Lower lobe of right lung (tissue), 2 donors: ENCODE results near the gene LRRC55. TPM values are rescaled to one million over a fixed set of nuclear protein-coding genes. Genes with fewer than 3 reads are reported as not detected.

Experiments used
- ATAC-seq, 2 donors: fragments of 200-7000 bp; cut with Tn5 transposase; one replicate each; pipeline ENCODE4 v1.9.1; 2020 to 2022; ENCODE audit warnings: mild to moderate bottlenecking in 2 of 2, moderate library complexity in 2 of 2
- DNase-seq: peaks from one replicate; pipeline ENCODE4 v3.0.0-alpha.2; 2020
- H3K27ac ChIP-seq: fragments of 200-600 bp; one replicate; pipeline ENCODE4 v1.8.0; 2022
- H3K27me3 ChIP-seq: fragments of 200-600 bp; one replicate; pipeline ENCODE4 v1.8.0; 2022; ENCODE audit warnings: low read depth
- H3K36me3 ChIP-seq: fragments of 200-600 bp; one replicate; pipeline ENCODE4 v1.8.0; 2022; ENCODE audit warnings: mild to moderate bottlenecking
- H3K4me1 ChIP-seq: fragments of 200-600 bp; one replicate; pipeline ENCODE4 v1.8.0; 2022
- H3K4me3 ChIP-seq: fragments of 200-600 bp; one replicate; pipeline ENCODE4 v1.8.0; 2022; ENCODE audit warnings: mild to moderate bottlenecking
- H3K9me3 ChIP-seq: fragments of 200-600 bp; one replicate; pipeline ENCODE4 v1.8.0; 2022
- CTCF ChIP-seq: fragments of 200-600 bp; IDR thresholded peaks from one replicate; pipeline ENCODE4 v1.8.0; 2022; ENCODE audit warnings: antibody characterized with exemption, mild to moderate bottlenecking
- intact Hi-C: fragments of 100-400 bp; cut with DNase I; formaldehyde crosslinking; loops from one replicate; pipeline ENCODE4 v1.11.0; 2022
- total RNA-seq: library from RNA; stranded (reverse); fragmentation: NEBNext Ultra II Directional; extraction: Animal tissue kit (Norgen Biotek cat#: 25700); gene quantifications from one replicate; pipeline ENCODE4 v1.2.1, GENCODE V29; 2021
- donor health status: DM: no; HTN: yes; CAD: no; lungs with severe emphysema.

The LRRC55 gene
- total RNA-seq, 1 donor from 2014 or later = 0.12 TPM

GRCh38 chr11:57143459-57143858 is 38.3 kb upstream of the LRRC55 start:
- Histone ChIP-seq H3K4me3 (no peak overlapping the region), H3K36me3 (no peaks in the 10 kb centered on the region), H3K4me1 (no peaks in the 10 kb centered on the region), H3K27me3 (no peaks in the 10 kb centered on the region), H3K9me3 (no peaks in the 10 kb centered on the region), H3K27ac (no peak overlapping the region)
- no peak for TF ChIP-seq CTCF
- ATAC-seq (no peak), DNase-seq (no peak)
- intact Hi-C loops = no loop called here

- intact Hi-C loops = no loop called here
- no peak overlapping the region for H3K4me3 ChIP-seq
- H3K9me3 ChIP-seq = no peaks in the 10 kb centered on the region
- no peaks in the 10 kb centered on the region for H3K27me3 ChIP-seq
- H3K36me3 ChIP-seq = no peaks in the 10 kb centered on the region
- ATAC-seq = no peak
- no peak for DNase-seq
- no peaks in the 10 kb centered on the region for H3K4me1 ChIP-seq
- H3K27ac ChIP-seq = no peak overlapping the region
- TF ChIP-seq CTCF = no peak
Observed at GRCh38 chr11:57144075-57144474, 37.7 kb upstream of the LRRC55 start.

- H3K27me3 ChIP-seq = no peaks in the 10 kb centered on the region
- intact Hi-C loops = no loop called here
- no peaks in the 10 kb centered on the region for H3K9me3 ChIP-seq
- ATAC-seq = no peak
- H3K4me1 ChIP-seq = no peaks in the 10 kb centered on the region
- DNase-seq = no peak
- H3K27ac ChIP-seq = no peak overlapping the region
- no peaks in the 10 kb centered on the region for H3K36me3 ChIP-seq
- H3K4me3 ChIP-seq = no peak overlapping the region
- no peak for TF ChIP-seq CTCF
Observed at GRCh38 chr11:57144531-57145320, 37.0 kb upstream of the LRRC55 start.

- DNase-seq (no peak), ATAC-seq (no peak)
- no peaks in the 10 kb centered on the region for H3K36me3 ChIP-seq
- no peak for TF ChIP-seq CTCF
- intact Hi-C loops = no loop called here
- H3K27ac ChIP-seq = no peak overlapping the region
- no peaks in the 10 kb centered on the region for H3K9me3 ChIP-seq
- H3K27me3 ChIP-seq = no peaks in the 10 kb centered on the region
- no peak overlapping the region for H3K4me3 ChIP-seq
- peaks cover 12% of the 10 kb centered on the region for H3K4me1 ChIP-seq
Observed at GRCh38 chr11:57146301-57146700, 35.5 kb upstream of the LRRC55 start.

- H3K9me3 ChIP-seq = no peaks in the 10 kb centered on the region
- H3K4me3 ChIP-seq = no peak overlapping the region
- no peak for TF ChIP-seq CTCF
- no peaks in the 10 kb centered on the region for H3K36me3 ChIP-seq
- peaks cover 12% of the 10 kb centered on the region for H3K4me1 ChIP-seq
- intact Hi-C loops = no loop called here
- H3K27me3 ChIP-seq = no peaks in the 10 kb centered on the region
- ATAC-seq (no peak), DNase-seq (no peak)
- no peak overlapping the region for H3K27ac ChIP-seq
Observed at GRCh38 chr11:57148621-57149020, 33.1 kb upstream of the LRRC55 start.
